K562 (cell line): Measurements from ENCODE around the gene LRRC10. TPM values are rescaled to one million over a fixed set of nuclear protein-coding genes. Genes with fewer than 3 reads are reported as not detected.

Experiments used
- ATAC-seq: fragments of 200-7000 bp; cut with Tn5 transposase; 3 replicates; pipeline ENCODE4 v1.9.1; 2020; ENCODE audit warnings: moderate library complexity
- BruUV-seq: library from RNA; stranded (reverse); fragments of 400-500 nt; replicated peaks from 2 replicates; lab custom pipeline; 2021; lab: Mats Ljungman, UMichigan
- CTCF ChIA-PET: fragments of 300-600 bp; formaldehyde crosslinking; extraction: SDS; loops from one replicate; lab custom pipeline; 2021; ENCODE audit warnings: low intra/inter-chr PET ratio; lab: Yijun Ruan, JAX
- POLR2A ChIA-PET: fragments of 300-600, 350-650 bp; sonication (Branson Sonifier 250); formaldehyde crosslinking; extraction: SDS; loops from one replicate; lab custom pipeline; 2021; ENCODE audit warnings: antibody characterized with exemption, inconsistent platforms; lab: Yijun Ruan, JAX
- DNase-seq, 4 experiments: peaks; one replicate each; pipeline versions ENCODE4 v3.0.0 to v3.0.0-alpha.2; 2011 to 2018; ENCODE audit warnings: low spot score in 3 of 4, mixed read lengths in 3 of 4; ENCODE audit errors: extremely low read depth in 1 of 4
- FAIRE-seq: peaks from 2 replicates; lab custom pipeline; 2011; peaks lifted over from hg19 to GRCh38; lab: Jason Lieb, UNC
- H2AFZ ChIP-seq: 2 replicates; pipeline ENCODE4 v1.6.0; 2011; ENCODE audit warnings: low read depth, low read length, control low read depth, inconsistent platforms
- H3K27ac ChIP-seq: fragments of 200-600 bp; 3 replicates; pipeline ENCODE4 v1.8.0; 2011; ENCODE audit warnings: low read depth, mild to moderate bottlenecking, control low read depth, inconsistent platforms, low read length, moderate library complexity, mixed read lengths; ENCODE audit errors: extremely low read depth
- H3K27me3 ChIP-seq, 2 experiments: fragments of 300-600 bp in 1 of 2; 2 replicates in 1 of 2; 3 replicates in 1 of 2; pipeline versions ENCODE4 v1.6.0 to v1.8.0; 2011; ENCODE audit warnings: inconsistent platforms in 2 of 2, low read length in 2 of 2, mild to moderate bottlenecking in 1 of 2, mixed read lengths in 1 of 2, moderate library complexity in 1 of 2; ENCODE audit not compliant: control insufficient read depth in 2 of 2, insufficient read depth in 2 of 2
- H3K36me3 ChIP-seq: fragments of 300-600 bp; 3 replicates; pipeline ENCODE4 v1.8.0; 2011; ENCODE audit warnings: mild to moderate bottlenecking, low read length, inconsistent platforms; ENCODE audit not compliant: control insufficient read depth, insufficient read depth
- H3K4me1 ChIP-seq, 2 experiments: fragments of 200-600 bp in 1 of 2; replicated peaks in 1 of 2; 2 replicates in 1 of 2; 3 replicates in 1 of 2; pipeline versions ENCODE4 v1.5.1 to v1.8.0; 2011; ENCODE audit warnings: inconsistent platforms in 2 of 2, low read length in 2 of 2, mild to moderate bottlenecking in 1 of 2, mixed read lengths in 1 of 2, moderate library complexity in 1 of 2; ENCODE audit not compliant: control insufficient read depth in 2 of 2, insufficient read depth in 2 of 2
- H3K4me2 ChIP-seq: 2 replicates; pipeline ENCODE4 v1.6.1; 2011; ENCODE audit warnings: low read length, control low read depth, inconsistent platforms, mixed read lengths; ENCODE audit not compliant: insufficient read depth
- H3K4me3 ChIP-seq: fragments of 200-600 bp; sonication (generic), shearing (Covaris generic); 2 replicates; pipeline ENCODE4 v1.5.1; 2016; ENCODE audit warnings: control low read depth, inconsistent platforms
- H3K79me2 ChIP-seq: fragments of 200-600 bp; 3 replicates; pipeline ENCODE4 v1.8.0; 2011; ENCODE audit warnings: low read length, inconsistent platforms; ENCODE audit not compliant: control insufficient read depth, insufficient read depth
- H3K9ac ChIP-seq, 2 experiments: 2 replicates each; pipeline versions ENCODE4 v1.6.0 to v1.6.1; 2011; ENCODE audit warnings: low read depth in 2 of 2, low read length in 2 of 2, control low read depth in 1 of 2, inconsistent platforms in 1 of 2, mild to moderate bottlenecking in 1 of 2, mixed read lengths in 1 of 2; ENCODE audit not compliant: insufficient read depth in 1 of 2
- H3K9me1 ChIP-seq: one replicate; pipeline ENCODE4 v1.6.0; 2011; ENCODE audit warnings: inconsistent platforms, mild to moderate bottlenecking, low read length, moderate library complexity; ENCODE audit not compliant: control insufficient read depth, insufficient read depth
- H3K9me3 ChIP-seq: replicated peaks from 2 replicates; pipeline ENCODE4 v1.5.1; 2011; ENCODE audit warnings: low read depth, low read length, inconsistent platforms; ENCODE audit not compliant: control insufficient read depth, insufficient read depth
- H4K20me1 ChIP-seq: replicated peaks from 2 replicates; pipeline ENCODE4 v1.6.1; 2011; ENCODE audit warnings: low read length, inconsistent platforms, mixed read lengths; ENCODE audit not compliant: control insufficient read depth, insufficient read depth
- BMI1 ChIP-seq: fragments of 150-350 bp; IDR thresholded peaks from 2 replicates; pipeline ENCODE4 v1.6.1; 2014; ENCODE audit warnings: low read length
- GATAD2A ChIP-seq: fragments of 450-650 bp; IDR thresholded peaks from 2 replicates; pipeline ENCODE4 v1.6.1; 2017
- GTF2A2 ChIP-seq: IDR thresholded peaks from 2 replicates; pipeline ENCODE4 v1.6.1; 2016; ENCODE audit warnings: mild to moderate bottlenecking, missing genetic modification characterization, missing compliant biosample characterization
- NBN ChIP-seq: fragments of 450-650 bp; IDR thresholded peaks from 2 replicates; pipeline ENCODE4 v1.6.1; 2016; ENCODE audit warnings: low read depth, mild to moderate bottlenecking
- PHF8 ChIP-seq: fragments of 200-600 bp; sonication (generic); IDR thresholded peaks from 2 replicates; pipeline ENCODE4 v1.6.1; 2012; ENCODE audit warnings: mixed run types, mild to moderate bottlenecking, inconsistent platforms, low read length, moderate library complexity, borderline replicate concordance
- RBM39 ChIP-seq: fragments of 200-400 bp; formaldehyde crosslinking; optimal IDR thresholded peaks from 2 replicates; pipeline ENCODE3; 2018; ENCODE audit warnings: low read depth, low read length
- SMARCB1 ChIP-seq: IDR thresholded peaks from 2 replicates; pipeline ENCODE4 v1.6.1; 2011; ENCODE audit warnings: improper control_type of control experiment, low read depth; ENCODE audit not compliant: insufficient read length
- TAF7 ChIP-seq: fragments of 450-650 bp; IDR thresholded peaks from 2 replicates; pipeline ENCODE4 v1.6.1; 2016; ENCODE audit warnings: missing genetic modification characterization, missing compliant biosample characterization
- TCF3 ChIP-seq: sonication (generic); formaldehyde crosslinking; IDR thresholded peaks from 2 replicates; pipeline ENCODE4 v1.4.0; 2020; ENCODE audit warnings: mild to moderate bottlenecking, missing genetic modification reagents
- ZKSCAN3 ChIP-seq: fragments of 250-450 bp; sonication (Bioruptor Pico); IDR thresholded peaks from 2 replicates; pipeline ENCODE4 v1.4.0; 2020
- ZNF354B ChIP-seq: fragments of 250-450 bp; sonication (Bioruptor Pico); IDR thresholded peaks from 2 replicates; pipeline ENCODE4 v1.4.0; 2020
- ZNF584 ChIP-seq: fragments of 200-800 bp; sonication (Bioruptor generic); IDR thresholded peaks from 2 replicates; pipeline ENCODE4 v1.6.1; 2016; ENCODE audit warnings: low read depth, mild to moderate bottlenecking, missing genetic modification characterization, missing compliant biosample characterization
- WGBS: fragments of 100-300 bp; shearing (Covaris generic); methylation state at CpG from one replicate; pipeline ENCODE4 v1.1.6; 2016; ENCODE audit warnings: low coverage, mixed read lengths; ENCODE audit not compliant: insufficient coverage; ENCODE audit errors: missing lambda C conversion rate; 5-methylcytosine and 5-hydroxymethylcytosine counted together
- in situ Hi-C: fragments of 300-500 bp; cut with MboI; formaldehyde crosslinking; loops from 4 replicates; pipeline ENCODE4 v1.15.0; 2018; ENCODE audit warnings: inconsistent platforms, mixed read lengths
- intact Hi-C: fragments of 100-400 bp; cut with micrococcal nuclease; formaldehyde crosslinking; loops from 2 replicates; pipeline ENCODE4 v1.14.2; 2022
- polyA plus RNA-seq, 8 experiments: library from polyadenylated mRNA; depleted of rRNA in 4 of 8; stranded (reverse) in 5 of 8; unstranded in 3 of 8; fragments of >200 nt; fragmentation: Nextera tagmentation in 2 of 8; fragmentation: Illumina TruSeq in 1 of 8; extraction: Ambion mirVana in 2 of 8; extraction: Trizol in 1 of 8; gene quantifications; 2 replicates each; pipeline versions ENCODE4 v1.2.1 to v1.2.3, GENCODE V29; 2011 to 2014; ENCODE audit warnings: inconsistent platforms in 1 of 8, missing spikeins in 1 of 8
- total RNA-seq, 7 experiments: library from RNA; depleted of rRNA in 6 of 7; stranded (reverse); fragments of >200 nt in 6 of 7; fragmentation: Illumina TruSeq in 2 of 7; extraction: Trizol in 2 of 7; gene quantifications; 2 replicates each; pipeline versions ENCODE4 v1.2.1 to v1.2.3, GENCODE V29; 2011 to 2021; ENCODE audit warnings: low replicate concordance in 1 of 7
- TF ChIP-seq, protein P1 (sequence below), 3 experiments: fragments of 200-800 bp in 1 of 3; fragments of 250-450 bp in 1 of 3; fragments of 450-650 bp in 1 of 3; sonication (Bioruptor Pico) in 1 of 3; sonication (Bioruptor generic) in 1 of 3; formaldehyde crosslinking in 1 of 3; IDR thresholded peaks; 2 replicates each; pipeline versions ENCODE4 v1.6.1 to v1.8.0; 2016 to 2022; ENCODE audit warnings: mild to moderate bottlenecking in 2 of 3, missing genetic modification characterization in 2 of 3, missing compliant biosample characterization in 1 of 3, moderate library complexity in 1 of 3

Gene LRRC10
- total and polyA plus RNA-seq, 9 of the 15 experiments (the other 6 are each of a cell fraction or from before 2014, with no cell fraction given), result 0.09 TPM; not detected in 8

GRCh38 chr12:69623970-69624369 is 13.3 kb upstream of the LRRC10 start (continued):
- TF ChIP-seq ZNF354B (CRISPR knock-in tag), result no peak
- TF ChIP-seq GTF2A2 (tag), result no peak
- no peak for TF ChIP-seq RBM39
- TF ChIP-seq, protein P1, sequence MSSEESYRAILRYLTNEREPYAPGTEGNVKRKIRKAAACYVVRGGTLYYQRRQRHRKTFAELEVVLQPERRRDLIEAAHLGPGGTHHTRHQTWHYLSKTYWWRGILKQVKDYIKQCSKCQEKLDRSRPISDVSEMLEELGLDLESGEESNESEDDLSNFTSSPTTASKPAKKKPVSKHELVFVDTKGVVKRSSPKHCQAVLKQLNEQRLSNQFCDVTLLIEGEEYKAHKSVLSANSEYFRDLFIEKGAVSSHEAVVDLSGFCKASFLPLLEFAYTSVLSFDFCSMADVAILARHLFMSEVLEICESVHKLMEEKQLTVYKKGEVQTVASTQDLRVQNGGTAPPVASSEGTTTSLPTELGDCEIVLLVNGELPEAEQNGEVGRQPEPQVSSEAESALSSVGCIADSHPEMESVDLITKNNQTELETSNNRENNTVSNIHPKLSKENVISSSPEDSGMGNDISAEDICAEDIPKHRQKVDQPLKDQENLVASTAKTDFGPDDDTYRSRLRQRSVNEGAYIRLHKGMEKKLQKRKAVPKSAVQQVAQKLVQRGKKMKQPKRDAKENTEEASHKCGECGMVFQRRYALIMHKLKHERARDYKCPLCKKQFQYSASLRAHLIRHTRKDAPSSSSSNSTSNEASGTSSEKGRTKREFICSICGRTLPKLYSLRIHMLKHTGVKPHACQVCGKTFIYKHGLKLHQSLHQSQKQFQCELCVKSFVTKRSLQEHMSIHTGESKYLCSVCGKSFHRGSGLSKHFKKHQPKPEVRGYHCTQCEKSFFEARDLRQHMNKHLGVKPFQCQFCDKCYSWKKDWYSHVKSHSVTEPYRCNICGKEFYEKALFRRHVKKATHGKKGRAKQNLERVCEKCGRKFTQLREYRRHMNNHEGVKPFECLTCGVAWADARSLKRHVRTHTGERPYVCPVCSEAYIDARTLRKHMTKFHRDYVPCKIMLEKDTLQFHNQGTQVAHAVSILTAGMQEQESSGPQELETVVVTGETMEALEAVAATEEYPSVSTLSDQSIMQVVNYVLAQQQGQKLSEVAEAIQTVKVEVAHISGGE (CRISPR knock-in tag; IDR thresholded peaks at IDR 0.05), result peak in 1 of 3 experiments; percentile 90; a peak in 2 of 6 replicates
- TF ChIP-seq TCF3, result peak; percentile 100
- TF ChIP-seq TAF7 (tag), result no peak

- ChIA-PET CTCF (no interaction called here), POLR2A (interaction anchor here (0.8 kb wide), 1 partner anchor 119 kb away, joined by 3 read pairs; no protein-coding TSS in a partner anchor)
- no TSS peak for BruUV-seq
- H3K27ac ChIP-seq, result no peak overlapping the region
- ATAC-seq (no peak), FAIRE-seq (no peak), DNase-seq (no peak)
- H2AFZ ChIP-seq, result no peak overlapping the region
- 0 out of 2 replicates have a peak, but pooled peaks cover 5% of the 10 kb centered on the region for H4K20me1 ChIP-seq
- in situ Hi-C loops, result no loop called here
- no peak overlapping the region for H3K4me3 ChIP-seq
- peaks cover 11 to 15% of the 10 kb centered on the region in 2 experiments for H3K4me1 ChIP-seq
- H3K36me3 ChIP-seq, result no peaks in the 10 kb centered on the region
- H3K9ac ChIP-seq, result no peak overlapping the region
- H3K27me3 ChIP-seq, result peaks cover 0 to 4% of the 10 kb centered on the region in 2 experiments; a peak in 1 of 5 replicates
- TF ChIP-seq NBN (no peak), ZNF584 (no peak), GATAD2A (no peak), BMI1 (no peak), ZKSCAN3 (CRISPR knock-in tag) (no peak), PHF8 (no peak), SMARCB1 (no peak)
- 30% methylated on average over 2 of the region's 2 CpGs for WGBS
- H3K9me3 ChIP-seq, result no peaks in the 10 kb centered on the region
- H3K4me2 ChIP-seq, result no peak overlapping the region
- H3K79me2 ChIP-seq, result no peaks in the 10 kb centered on the region
- intact Hi-C loops, result loop anchor here (5.0 kb wide), 2 partner anchors 34 to 149 kb away; partner anchors contain the start of genes CCT2 and FRS2
- H3K9me1 ChIP-seq, result no peaks in the 10 kb centered on the region
Observed at GRCh38 chr12:69621551-69621950, 10.8 kb upstream of the LRRC10 start.
